Ishikawa (cell line): ENCODE results near the gene GSTO2.

Experiments
- CEBPB ChIP-seq: IDR thresholded peaks from 2 replicates; pipeline ENCODE4 v1.6.1; 2012
- MAX ChIP-seq: IDR thresholded peaks from 2 replicates; pipeline ENCODE4 v1.6.1; 2012
- NFIC ChIP-seq: IDR thresholded peaks from 2 replicates; pipeline ENCODE4 v1.6.1; 2012
- REST ChIP-seq: IDR thresholded peaks from 2 replicates; pipeline ENCODE4 v1.6.1; 2012; ENCODE audit warnings: low read depth, mild to moderate bottlenecking
- TAF1 ChIP-seq: IDR thresholded peaks from 2 replicates; pipeline ENCODE4 v1.6.1; 2012; ENCODE audit warnings: low read depth, mild to moderate bottlenecking
- YY1 ChIP-seq: IDR thresholded peaks from 2 replicates; pipeline ENCODE4 v1.6.1; 2012; ENCODE audit warnings: low read depth

DNA sequence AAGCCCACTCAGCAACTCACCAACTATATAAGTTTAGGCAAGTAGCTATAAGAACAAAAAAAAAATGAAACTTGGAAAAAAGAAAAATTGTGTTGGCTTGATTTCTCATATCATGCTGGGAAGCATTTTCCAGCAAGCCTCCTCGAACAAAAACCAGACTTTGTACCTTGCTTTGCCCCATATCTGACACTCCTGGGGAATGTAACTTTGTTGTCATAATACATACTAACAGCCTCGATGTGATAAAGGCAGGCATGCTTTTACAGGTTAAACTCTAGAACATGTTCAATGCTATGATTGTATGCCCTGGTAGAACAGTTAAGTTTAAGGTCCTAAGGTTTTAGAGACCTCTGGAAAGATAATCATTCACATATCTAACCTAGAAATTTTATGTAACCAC lies 48.5 kb upstream of the GSTO2 start:
- TF ChIP-seq CEBPB (no peak), YY1 (no peak), TAF1 (no peak), MAX (no peak), REST (no peak), NFIC (no peak)
